ENCODE data around the gene LRRTM2.

LRRTM2 gene

DNA sequence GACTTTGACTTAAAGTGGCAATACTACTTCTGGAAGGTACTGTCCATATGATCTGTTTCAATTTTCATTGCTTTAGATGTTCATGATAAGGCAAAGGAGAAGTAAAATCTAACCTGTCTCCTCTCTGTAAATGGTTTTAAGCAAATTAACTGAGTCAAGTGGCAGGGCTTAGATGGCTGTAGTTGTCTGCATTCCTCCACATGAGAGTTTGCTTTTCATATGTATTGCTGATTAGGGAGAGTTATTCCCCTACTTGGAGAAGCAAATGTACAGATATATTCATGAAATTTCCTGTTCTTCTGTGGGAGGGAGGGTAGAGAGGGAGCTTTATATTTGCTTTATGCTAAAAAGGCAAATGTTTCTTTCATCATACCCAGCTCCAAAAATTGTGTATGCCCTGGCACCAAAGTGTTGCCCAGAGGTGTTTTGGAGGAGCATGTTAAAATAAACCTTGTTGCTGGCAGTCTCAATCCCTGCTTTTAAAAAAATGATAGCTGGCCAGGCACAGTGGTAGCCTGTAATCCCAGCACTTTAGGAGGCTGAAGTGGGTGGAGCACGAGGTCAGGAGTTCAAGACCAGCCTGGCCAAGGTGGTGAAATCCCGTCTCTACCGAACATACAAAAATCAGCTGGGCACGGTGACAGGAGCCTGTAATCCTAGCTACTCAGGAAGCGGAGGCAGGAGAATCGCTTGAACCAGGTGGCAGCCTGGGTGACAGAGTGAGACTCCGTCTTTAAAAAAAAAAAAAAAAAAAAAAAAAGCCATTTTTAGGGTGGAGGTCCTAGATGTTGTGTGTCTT lies 3.5 kb upstream of the LRRTM2 start:
- no peak for DNase-seq (ENCODE audit: low read depth)

GRCh38 chr5:138876811-138877210 lies 1.7 kb upstream of the LRRTM2 start:
- DNase-seq (ENCODE audit: low read depth), result no peak

DNA sequence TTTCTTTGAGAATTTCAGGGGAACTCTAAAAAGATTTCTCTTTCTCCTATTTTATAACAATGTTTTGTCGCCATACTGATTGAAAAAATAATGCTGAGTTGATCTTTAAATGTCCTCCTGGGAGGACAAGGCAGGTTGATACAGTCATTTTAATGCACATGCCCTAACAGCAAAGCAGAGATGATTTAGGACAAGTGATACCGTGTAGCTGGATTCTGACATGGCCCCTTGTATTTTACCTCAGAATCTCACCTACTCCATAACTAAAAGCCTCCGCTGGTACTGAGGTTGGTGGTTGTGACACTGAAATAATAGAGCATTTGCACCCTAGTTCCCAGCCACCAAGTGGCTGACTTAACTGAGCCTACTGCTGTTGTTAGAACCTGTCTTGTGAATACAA lies 811 bp upstream of the LRRTM2 start:
- DNase-seq (ENCODE audit: low read depth), result no peak

DNA sequence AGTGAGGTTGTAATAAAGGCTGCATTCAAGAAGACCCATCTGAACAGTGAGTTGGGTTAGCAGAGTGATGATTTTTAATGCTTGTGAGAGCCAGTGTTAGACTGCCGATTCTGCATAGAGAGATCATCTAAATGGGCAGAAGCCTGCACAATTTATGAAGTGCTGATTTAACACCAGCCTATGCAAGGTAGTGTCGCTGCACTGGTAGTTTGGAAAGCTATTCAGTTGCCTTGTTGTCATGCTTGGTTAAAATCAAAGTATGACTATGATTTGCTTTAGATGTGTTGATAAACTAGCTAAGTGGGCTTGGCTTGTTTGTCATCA lies 379 bp upstream of the LRRTM2 start:
- no peak for DNase-seq (ENCODE audit: low read depth)

DNA sequence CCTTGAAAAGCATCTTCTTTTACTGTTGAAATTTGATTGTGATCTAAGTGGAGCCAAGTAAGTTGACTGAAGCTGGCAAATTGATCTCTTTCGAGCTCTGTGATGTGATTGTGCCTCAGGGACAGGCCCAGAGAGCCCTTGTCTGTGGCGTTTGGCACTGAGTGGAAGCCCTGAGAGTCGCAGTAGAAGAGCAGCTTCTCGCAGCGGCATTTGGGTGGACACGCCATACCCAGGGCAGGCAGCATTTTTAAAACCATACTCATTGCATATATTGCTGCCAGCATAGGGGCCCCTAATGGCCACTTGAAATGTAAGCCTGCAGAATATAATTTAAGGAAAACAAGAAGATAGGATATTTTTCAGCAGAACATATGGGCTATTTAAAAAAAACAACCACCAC lies 894 bp downstream of the LRRTM2 start:
- no peak for DNase-seq (ENCODE audit: low read depth)

DNA sequence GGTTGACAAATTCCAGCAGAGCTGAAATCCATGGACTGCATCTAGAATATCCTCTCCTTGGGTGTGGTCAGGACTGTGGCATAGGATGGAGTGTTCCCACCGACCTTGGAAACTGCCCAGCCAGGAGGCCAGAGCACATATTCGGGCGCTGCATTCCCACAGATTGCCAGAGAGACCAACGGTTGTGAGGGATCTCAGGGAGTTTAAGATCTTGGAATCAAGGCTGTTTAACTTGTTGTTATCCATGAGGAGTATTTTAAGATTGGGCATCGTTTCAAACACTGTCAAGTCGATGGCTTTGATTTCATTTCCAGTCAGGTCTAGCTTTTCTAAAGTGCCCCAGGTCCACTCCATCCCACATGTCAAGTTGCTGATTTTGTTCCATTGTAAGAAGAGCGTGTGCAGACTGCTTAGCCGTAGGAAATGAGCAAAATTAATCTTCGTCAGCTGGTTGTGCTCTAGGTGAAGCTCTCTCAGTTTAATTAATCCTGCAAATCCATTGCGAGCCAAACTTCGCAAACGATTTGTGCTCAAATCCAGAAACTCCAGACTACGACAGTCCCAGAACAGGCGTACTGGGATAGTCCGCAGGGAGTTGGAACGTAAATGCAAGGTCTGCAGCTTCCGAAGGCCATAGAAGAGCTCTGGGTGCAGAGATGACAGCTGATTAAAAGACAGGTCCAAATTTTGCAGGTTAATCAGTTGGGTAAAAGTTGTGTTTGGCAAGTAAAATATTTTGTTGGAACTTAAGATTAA lies 1.5 kb downstream of the LRRTM2 start:
- DNase-seq (ENCODE audit: low read depth), result no peak

DNA sequence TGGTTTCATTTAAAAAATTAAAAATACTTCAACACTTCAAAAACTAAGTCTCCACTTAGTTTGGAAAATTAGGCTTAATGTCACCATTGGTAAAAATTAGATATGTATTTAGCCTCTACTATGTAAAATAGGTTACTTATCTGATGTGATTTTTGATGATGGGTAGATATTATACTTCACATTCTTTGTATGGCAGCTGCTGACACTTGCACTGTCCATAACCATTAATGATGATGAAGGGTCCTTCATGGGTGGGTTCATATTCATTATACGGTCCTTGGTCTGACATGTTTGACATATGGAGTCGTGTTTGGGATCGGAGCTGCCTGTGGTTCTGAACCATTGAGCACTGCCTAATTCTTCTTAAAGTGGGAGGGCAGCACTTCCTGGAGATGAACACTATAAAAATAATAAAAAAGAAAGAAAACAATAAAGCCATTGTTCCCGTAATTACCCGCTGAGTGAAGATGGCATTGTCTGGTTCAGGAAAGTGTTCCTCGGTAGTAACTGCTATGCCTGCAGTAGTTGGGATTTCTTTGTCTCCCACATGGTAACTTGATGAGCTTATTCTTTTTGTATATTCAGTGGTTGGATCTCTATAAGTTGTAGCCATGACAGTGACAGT lies 2.2 kb downstream of the LRRTM2 start:
- DNase-seq (ENCODE audit: low read depth), result no peak

DNA sequence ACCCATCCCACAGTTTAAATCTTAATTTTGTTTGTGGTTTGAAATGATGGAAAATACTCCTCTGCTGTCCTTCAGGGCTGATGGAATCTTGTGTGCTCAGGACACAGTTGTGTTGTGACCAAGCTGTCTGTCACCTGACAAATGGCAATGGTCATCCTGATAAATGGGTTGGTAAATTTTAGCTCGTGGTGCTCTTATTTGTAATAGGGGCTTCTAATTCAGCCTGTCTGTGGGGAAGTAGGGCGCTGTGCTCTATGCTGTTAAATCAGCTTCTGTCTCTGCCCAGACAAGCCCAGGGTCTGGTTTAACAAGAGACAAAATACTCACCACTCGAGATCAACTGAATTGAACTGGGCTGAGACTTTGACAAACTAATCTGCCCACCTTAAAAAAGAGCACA lies 4.5 kb downstream of the LRRTM2 start:
- DNase-seq (ENCODE audit: low read depth), result no peak

GRCh38 chr5:138869763-138870500 lies 5.2 kb downstream of the LRRTM2 start:
- DNase-seq (ENCODE audit: low read depth), result no peak

GRCh38 chr5:138869038-138869437 lies 6.1 kb downstream of the LRRTM2 start:
- DNase-seq (ENCODE audit: low read depth), result no peak

- no peak for DNase-seq (ENCODE audit: low read depth)
Measured at GRCh38 chr5:138867011-138867410, 8.1 kb downstream of the LRRTM2 start.

DNA sequence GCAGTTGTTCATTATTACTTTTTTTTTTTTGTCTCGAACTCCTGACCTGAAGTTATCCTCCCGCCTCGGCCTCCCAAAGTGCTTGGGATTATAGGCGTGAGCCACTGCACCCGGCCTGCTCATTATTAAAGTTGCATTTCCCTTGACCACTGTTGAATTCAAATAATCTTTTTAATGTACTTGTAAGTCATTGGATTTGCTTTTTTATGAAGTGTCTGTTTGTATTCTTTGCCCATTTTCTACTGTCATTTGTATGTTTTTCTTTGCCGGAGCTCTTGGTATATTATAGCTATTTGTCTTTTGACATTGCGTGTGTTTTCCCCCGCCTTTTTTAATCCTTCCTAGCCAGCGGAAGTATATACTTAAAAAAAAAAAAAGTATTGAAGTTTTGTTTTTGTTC lies 22.0 kb downstream of the LRRTM2 start:
- DNase-seq (ENCODE audit: low read depth), result no peak

- no peak for DNase-seq (ENCODE audit: low read depth)
Measured at GRCh38 chr5:138850865-138851435, 24.2 kb downstream of the LRRTM2 start.

DNA sequence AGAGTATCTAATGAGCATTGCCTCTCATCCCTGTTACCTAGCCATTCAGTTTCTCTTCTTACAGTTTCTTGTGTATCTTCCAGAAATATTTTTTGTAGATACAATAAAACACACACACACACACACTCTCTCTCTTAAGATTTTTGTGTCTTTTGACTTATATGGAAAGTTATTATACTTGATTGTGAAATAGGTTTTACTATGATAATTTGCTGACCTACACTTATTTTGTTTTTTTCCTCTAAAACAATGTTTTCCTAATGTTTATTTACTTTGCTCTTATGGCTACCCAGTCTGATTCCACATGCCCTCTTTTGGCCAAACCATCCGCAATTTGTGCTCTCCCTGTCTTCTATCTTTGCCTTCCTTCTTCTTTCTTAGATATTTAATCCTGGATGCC lies 25.3 kb downstream of the LRRTM2 start:
- DNase-seq (ENCODE audit: low read depth), result no peak

- no peak for DNase-seq (ENCODE audit: low read depth)
Measured at GRCh38 chr5:138849439-138849838, 25.7 kb downstream of the LRRTM2 start.

DNA sequence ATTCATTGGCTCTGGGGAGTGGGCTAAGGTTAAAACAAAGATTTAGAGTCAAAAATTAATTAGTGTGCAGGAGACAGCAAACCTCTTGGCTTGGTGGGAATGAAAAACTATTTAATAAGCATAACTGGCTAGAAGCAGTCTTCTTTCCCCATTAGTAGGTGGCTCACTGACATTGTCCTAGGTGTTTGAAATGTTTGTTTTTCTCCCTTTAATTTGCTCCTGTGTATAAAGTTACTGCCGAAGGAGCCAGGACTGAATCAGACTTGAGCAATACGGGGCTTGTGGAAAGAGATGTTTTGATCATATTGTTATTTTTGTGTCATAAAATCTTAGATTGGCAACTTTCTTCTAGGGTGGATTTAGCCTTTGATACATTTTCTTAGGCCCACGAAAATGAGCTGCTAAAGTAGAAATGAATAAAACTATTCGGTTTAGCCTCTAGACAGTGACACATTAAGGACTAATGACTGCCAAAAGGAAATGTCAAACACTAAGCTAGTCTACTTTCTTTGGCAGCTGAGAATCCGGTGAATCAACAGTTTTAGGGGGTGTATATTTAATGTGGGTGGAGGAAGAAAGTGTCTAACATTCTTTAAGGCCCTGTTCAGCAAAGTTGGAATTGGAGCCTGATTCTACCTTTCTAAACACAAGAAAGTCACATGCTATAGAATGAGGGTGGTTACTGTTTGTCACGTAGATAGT lies 30.2 kb downstream of the LRRTM2 start:
- DNase-seq (ENCODE audit: low read depth), result peak; percentile 17

DNA sequence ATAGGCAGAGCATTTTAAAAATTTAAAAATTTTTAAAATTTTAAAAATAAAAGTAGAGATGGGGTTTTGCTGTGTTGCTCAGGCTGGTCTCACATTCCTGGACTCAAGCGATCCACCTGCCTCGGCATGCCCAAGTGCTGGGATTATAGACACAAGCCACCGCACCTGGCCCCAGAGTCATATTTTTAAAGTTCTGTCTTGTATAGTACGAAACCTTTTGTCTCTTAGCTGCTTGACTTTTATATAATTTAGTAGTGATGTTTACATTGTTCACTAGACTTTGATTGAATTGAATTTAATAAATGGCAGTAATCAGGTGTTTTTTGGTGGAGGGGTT lies 31.0 kb downstream of the LRRTM2 start:
- no peak for DNase-seq (ENCODE audit: low read depth)

GRCh38 chr5:138843316-138844124 lies 31.6 kb downstream of the LRRTM2 start:
- no peak for DNase-seq (ENCODE audit: low read depth)

GRCh38 chr5:138841531-138841930 lies 33.6 kb downstream of the LRRTM2 start:
- no peak for DNase-seq (ENCODE audit: low read depth)

DNA sequence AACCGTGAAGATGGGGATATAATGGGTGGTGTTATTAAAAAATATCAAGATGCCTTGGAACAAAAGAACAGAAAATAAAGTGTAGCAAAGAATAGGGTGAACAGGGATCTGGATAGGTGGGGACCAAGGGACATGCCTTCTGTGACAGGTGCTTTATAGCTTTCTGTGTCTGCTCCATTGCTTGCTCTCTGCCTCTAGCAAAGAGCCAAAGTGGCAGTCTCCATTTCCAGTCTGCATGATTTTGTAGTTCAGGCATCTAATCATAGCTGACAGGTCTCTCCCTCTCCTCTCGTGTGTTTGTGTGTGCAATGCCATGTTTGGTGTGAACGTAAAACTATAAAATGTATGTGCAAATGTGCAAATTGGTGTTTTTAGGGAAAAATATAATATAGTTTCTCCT lies 35.0 kb downstream of the LRRTM2 start:
- no peak for DNase-seq (ENCODE audit: low read depth)

DNA sequence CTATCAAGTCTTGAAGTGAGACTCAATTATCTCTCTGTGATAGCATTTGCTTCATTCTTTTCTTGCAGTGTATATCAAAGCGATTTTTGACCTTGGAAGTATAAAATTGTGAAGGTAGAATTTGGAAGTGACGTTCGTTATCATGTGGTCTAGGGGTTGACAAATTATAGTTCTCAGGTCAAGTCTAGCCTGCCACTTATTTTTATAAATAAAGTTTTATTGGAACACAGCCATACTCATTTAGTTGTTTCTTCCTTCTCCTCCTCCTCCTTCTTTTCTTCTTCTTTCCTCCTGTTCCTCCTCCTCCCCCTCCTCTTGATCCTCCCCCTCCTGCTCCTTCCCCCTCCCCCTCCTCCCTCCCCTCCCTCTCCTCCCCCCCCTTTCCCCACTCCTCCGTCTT lies 38.0 kb downstream of the LRRTM2 start:
- DNase-seq (ENCODE audit: low read depth), result no peak
